ENCODE results near the gene CAPS. TPM values are rescaled to one million over a fixed set of nuclear protein-coding genes. Genes with fewer than 3 reads are reported as not detected.
"Not testable (repeated sequence)": the region's sequence is repeated elsewhere in the genome, so short reads cannot be mapped to it uniquely, and the experiment has no call there.

CAPS gene
- total RNA-seq, 1 experiment from 2014 or later, result 13.9 TPM

DNA sequence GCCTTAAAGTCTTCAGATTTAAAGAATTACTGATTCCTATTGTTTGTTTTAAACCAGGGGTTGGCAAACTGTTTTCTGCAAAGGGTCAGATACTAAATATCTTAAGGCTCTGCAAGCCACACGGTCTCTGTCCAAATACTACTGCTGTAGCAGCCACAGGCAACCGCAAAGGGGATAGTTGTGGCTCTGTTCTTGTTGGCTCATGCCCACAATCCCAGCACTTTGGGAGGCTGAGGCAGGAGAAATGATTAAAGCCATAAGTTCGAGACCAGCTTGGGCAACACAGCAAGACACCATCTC, 41.5 kb downstream of the CAPS start:
- no peak for DNase-seq (ENCODE audit: low spot score)

DNA sequence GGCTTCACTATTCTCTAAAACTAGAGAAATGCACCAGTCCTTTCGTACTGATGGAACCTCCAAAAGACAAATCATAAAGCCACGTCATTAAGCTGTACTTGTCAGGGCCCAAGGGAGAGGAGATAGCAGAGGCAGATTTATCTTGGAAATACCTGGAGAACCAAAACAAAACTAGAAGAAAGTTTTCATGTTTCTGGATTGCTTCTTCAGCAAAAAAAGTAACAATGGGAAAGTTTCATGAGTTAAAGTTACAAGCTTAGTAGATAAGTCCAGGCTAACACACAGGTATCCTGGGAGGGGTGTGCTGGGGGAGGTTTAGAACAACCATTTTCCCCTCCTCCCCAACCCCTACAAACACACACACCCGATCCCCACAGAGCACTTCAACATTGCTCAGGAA, 42.3 kb downstream of the CAPS start:
- DNase-seq (ENCODE audit: low spot score), result no peak

DNA sequence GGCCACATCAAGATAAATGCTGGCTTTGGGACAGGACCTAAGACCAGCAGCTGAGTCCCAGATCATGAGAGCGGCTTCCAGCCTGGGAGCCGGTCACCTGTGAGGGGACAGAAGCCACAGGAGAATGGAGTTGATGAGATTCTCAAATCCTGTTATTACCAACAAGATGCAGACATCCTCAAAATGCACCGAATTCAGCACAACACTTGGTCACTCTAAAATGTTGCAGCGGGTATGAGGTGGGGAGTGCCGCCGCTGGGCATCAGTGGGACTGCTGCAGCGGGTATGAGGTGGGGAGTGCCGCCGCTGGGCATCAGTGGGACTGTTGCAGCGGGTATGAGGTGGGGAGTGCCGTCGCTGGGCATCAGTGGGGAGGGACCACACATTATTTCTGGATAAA, 42.7 kb downstream of the CAPS start:
- no peak for DNase-seq (ENCODE audit: low spot score)

GRCh38 chr19:5957170-5957569, 43.1 kb downstream of the CAPS start:
- DNase-seq (ENCODE audit: low spot score), result no peak

DNA sequence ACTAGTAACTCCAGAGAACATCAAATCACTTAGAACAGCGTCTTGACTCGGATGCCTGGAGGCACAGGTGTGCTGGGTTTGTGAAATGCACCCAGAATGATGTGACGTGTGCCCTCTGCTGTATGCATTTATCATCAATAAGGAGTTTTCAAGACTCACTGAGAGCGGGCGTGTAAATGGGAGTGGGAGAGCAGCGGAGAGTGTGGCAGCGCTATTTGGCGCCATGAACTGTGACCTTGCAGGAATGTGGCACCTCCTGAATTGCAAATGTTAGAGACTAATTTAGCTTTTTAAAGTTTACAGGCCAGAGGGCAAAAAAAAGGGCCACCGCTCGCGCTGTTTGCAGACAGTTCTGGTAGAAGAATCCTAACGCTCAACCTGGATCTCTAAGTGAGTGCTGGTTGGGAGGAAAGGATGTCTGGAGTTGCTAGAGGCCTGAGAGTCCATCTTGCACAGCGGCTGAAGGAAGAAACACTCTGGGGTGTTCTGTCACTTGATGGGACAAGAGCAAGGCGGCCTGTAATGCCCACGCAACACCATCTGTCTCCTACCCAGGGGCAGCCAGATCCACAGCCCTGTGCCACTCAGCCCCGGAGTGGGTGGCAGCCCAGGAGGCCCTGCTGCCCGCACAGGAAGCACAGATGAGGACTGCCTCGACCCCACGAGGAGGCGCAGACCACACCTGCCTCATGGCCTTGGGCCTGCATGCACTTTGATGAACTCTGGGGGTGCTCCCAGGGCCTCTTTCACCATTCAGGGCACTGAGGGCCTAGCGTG, 44.2 kb downstream of the CAPS start:
- no peak for DNase-seq (ENCODE audit: low spot score)

DNA sequence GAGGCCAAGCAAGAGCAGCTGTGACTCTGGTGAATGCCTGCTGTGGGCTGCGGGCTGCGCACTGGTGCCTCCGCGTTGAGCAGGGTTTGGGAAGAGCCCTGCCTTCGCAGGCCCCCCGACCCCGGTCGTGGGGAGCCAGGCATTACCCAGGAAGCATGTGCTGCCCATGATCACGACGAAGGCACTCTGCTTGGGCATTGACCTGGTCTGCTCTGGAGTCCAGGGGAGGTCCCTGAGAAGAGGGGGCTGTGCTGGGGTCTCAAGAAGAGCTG, 44.7 kb downstream of the CAPS start:
- no peak for DNase-seq (ENCODE audit: low spot score)

DNA sequence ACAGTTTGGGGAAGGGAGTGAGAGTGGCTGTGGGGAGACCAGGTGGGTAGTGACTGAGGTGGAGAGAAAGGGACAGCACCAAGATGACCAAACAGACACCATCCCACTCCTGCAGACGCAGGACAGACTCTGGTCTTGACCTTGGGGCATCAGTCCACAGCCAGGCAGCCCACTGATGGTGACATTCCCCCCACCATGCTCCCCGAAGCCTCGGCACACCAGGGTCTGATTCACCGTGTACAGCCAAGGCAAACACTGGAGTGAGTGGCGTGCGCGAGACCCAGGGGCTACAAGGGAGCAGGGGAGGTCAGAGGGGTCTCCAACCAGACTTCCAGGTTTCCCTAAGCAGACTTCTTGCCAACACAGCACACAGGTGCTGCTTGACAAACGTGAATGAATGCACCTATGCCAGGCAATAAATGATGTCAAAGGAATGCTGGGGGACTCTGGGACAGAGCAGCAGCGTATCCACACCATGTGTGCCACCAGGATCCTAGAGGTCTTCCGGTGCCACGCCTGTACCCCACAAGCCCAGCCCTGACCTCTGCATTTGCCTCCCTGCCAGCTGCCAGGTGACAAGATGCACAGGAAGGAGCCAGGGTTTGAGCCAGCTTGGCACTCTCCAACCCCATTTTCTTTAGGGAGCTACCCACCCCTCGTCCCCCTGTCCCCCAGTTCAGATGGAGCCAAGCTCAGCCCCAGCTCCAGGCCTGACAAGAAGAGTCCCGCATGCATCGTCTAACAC, 45.4 kb downstream of the CAPS start:
- no peak for DNase-seq (ENCODE audit: low spot score)

GRCh38 chr19:5960005-5961001, 46.2 kb downstream of the CAPS start:
- no peak for DNase-seq (ENCODE audit: low spot score)

DNA sequence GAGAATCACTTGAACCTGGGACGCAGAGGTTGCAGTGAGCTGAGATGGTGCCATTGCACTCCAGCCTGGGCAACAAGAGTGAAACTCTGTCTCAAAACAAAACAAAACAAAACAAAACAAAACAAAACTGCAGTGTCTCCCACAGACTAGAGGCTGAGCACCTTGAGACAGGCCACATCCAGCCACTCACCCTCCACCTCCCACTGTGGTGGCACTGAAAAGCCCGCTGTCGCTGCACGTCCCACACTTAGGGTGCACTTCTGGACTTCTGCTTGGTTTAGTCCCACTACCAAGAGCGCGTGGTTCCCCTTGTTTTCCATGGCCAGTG, 47.6 kb downstream of the CAPS start:
- DNase-seq (ENCODE audit: low spot score), result not testable (repeated sequence)

GRCh38 chr19:5961969-5962945, 48.2 kb downstream of the CAPS start:
- DNase-seq (ENCODE audit: low spot score), result peak; percentile 47

DNA sequence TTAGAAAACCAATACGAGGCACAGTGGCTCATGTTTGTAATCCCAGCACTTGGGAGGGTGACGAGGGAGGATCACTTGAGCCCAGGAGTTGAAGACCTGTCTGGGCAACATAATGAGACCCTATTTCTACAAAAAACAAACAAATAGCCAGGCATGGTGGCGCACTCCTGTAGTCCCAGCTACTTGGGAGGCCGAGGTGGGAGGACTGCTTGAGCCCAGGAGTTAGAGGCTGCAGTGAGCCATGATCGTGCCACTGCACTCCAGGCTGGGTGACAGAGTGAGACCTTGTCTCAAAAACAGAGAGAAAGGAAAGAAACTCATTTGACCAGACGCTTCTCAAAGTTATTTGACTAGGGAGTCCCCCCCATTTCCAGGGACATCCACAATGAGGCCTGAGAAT, 49.2 kb downstream of the CAPS start:
- DNase-seq (ENCODE audit: low spot score), result not testable (repeated sequence)

DNA sequence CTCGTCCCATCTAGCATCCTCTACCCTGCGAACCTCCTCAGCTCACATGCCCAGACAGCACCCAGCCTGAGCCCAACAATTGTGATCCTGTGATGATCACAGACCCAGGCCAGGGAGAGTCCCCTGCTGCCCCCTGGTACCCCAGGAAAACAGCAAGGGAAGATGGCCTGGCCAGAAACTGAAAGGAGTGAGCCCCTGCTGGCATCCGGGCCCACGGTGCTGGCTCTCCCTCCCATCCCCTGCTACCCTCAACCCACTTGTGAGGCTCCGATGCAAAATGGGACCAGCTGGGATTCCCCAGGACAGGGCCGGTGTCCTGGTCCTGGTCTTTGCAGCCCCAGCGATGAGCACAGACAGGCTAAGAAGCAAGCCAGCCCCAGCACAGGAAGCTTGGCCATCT, 49.8 kb downstream of the CAPS start:
- no peak for DNase-seq (ENCODE audit: low spot score)

- no peak for DNase-seq (ENCODE audit: low spot score)
These were observed 50.9 kb downstream of the CAPS start for GRCh38 chr19:5964816-5965565.

Other genes with a start within 250 kb of the CAPS start
- 222 and 223 TPM in 2 replicates for gene MICOS13, start 233.7 kb upstream of the CAPS start, total RNA-seq (2014; rRNA removed; shearing (Covaris generic))
- gene HSD11B1L, start 233.2 kb upstream of the CAPS start, total RNA-seq (2014; rRNA removed; shearing (Covaris generic)), result 2.1 and 4.1 TPM in 2 replicates
- gene RPL36, start 224.0 kb upstream of the CAPS start, total RNA-seq (2014; rRNA removed; shearing (Covaris generic)), result 1,326 and 1,347 TPM in 2 replicates
- gene LONP1, start 194.1 kb upstream of the CAPS start, total RNA-seq (2014; rRNA removed; shearing (Covaris generic)), result 92.1 and 95.2 TPM in 2 replicates
- not detected in 2 replicates for gene CATSPERD, start 193.6 kb upstream of the CAPS start, total RNA-seq (2014; rRNA removed; shearing (Covaris generic))
- 2.1 and 3.9 TPM in 2 replicates for gene PRR22, start 129.5 kb upstream of the CAPS start, total RNA-seq (2014; rRNA removed; shearing (Covaris generic))
- gene DUS3L, start 123.1 kb upstream of the CAPS start, total RNA-seq (2014; rRNA removed; shearing (Covaris generic)), result 81.1 and 90.4 TPM in 2 replicates
- 0.21 TPM in 1 of 2 replicates, not detected in the other for gene NRTN, start 109.2 kb upstream of the CAPS start, total RNA-seq (2014; rRNA removed; shearing (Covaris generic))
- gene FUT6, start 74.6 kb upstream of the CAPS start, total RNA-seq (2014; rRNA removed; shearing (Covaris generic)), result not detected in 2 replicates
- gene FUT3, start 62.8 kb upstream of the CAPS start, total RNA-seq (2014; rRNA removed; shearing (Covaris generic)), result 2.8 and 3.9 TPM in 2 replicates
- gene FUT5, start 43.7 kb upstream of the CAPS start, total RNA-seq (2014; rRNA removed; shearing (Covaris generic)), result not detected in 2 replicates
- gene NDUFA11, start 10.5 kb upstream of the CAPS start, total RNA-seq (2014; rRNA removed; shearing (Covaris generic)), result 265 and 313 TPM in 2 replicates
- 3.5 and 6.0 TPM in 2 replicates for gene VMAC, start 9.4 kb upstream of the CAPS start, total RNA-seq (2014; rRNA removed; shearing (Covaris generic))
- gene RANBP3, start 63.9 kb downstream of the CAPS start, total RNA-seq (2014; rRNA removed; shearing (Covaris generic)), result 62.1 and 79.3 TPM in 2 replicates
- gene RFX2, start 196.2 kb downstream of the CAPS start, total RNA-seq (2014; rRNA removed; shearing (Covaris generic)), result 11.8 and 18.8 TPM in 2 replicates
- gene ACSBG2, start 221.4 kb downstream of the CAPS start, total RNA-seq (2014; rRNA removed; shearing (Covaris generic)), result not detected in 2 replicates

Data from HT-29 (cell line).